Panc1 (cell line): ENCODE results near the gene SAMD14.

Source experiments
- TCF7L2 ChIP-seq: IDR thresholded peaks from 2 replicates; pipeline ENCODE4 v1.6.1; 2011; ENCODE audit warnings: mild to moderate bottlenecking, low read depth, low read length, inconsistent platforms
- TF ChIP-seq, protein P1 (sequence below): fragments of 450-650 bp; IDR thresholded peaks from 2 replicates; pipeline ENCODE4 v1.5.1; 2017; ENCODE audit warnings: mild to moderate bottlenecking
- TF ChIP-seq, protein P2 (sequence below), 2 experiments: IDR thresholded peaks; 2 replicates each; pipeline ENCODE4 v1.6.1; 2011 to 2012; ENCODE audit warnings: low read depth in 2 of 2, control low read depth in 1 of 2, low read length in 1 of 2, mild to moderate bottlenecking in 1 of 2, moderate library complexity in 1 of 2; ENCODE audit not compliant: insufficient read depth in 1 of 2

- TF ChIP-seq, protein P1, sequence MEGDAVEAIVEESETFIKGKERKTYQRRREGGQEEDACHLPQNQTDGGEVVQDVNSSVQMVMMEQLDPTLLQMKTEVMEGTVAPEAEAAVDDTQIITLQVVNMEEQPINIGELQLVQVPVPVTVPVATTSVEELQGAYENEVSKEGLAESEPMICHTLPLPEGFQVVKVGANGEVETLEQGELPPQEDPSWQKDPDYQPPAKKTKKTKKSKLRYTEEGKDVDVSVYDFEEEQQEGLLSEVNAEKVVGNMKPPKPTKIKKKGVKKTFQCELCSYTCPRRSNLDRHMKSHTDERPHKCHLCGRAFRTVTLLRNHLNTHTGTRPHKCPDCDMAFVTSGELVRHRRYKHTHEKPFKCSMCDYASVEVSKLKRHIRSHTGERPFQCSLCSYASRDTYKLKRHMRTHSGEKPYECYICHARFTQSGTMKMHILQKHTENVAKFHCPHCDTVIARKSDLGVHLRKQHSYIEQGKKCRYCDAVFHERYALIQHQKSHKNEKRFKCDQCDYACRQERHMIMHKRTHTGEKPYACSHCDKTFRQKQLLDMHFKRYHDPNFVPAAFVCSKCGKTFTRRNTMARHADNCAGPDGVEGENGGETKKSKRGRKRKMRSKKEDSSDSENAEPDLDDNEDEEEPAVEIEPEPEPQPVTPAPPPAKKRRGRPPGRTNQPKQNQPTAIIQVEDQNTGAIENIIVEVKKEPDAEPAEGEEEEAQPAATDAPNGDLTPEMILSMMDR: no peak
- TF ChIP-seq, protein P2, sequence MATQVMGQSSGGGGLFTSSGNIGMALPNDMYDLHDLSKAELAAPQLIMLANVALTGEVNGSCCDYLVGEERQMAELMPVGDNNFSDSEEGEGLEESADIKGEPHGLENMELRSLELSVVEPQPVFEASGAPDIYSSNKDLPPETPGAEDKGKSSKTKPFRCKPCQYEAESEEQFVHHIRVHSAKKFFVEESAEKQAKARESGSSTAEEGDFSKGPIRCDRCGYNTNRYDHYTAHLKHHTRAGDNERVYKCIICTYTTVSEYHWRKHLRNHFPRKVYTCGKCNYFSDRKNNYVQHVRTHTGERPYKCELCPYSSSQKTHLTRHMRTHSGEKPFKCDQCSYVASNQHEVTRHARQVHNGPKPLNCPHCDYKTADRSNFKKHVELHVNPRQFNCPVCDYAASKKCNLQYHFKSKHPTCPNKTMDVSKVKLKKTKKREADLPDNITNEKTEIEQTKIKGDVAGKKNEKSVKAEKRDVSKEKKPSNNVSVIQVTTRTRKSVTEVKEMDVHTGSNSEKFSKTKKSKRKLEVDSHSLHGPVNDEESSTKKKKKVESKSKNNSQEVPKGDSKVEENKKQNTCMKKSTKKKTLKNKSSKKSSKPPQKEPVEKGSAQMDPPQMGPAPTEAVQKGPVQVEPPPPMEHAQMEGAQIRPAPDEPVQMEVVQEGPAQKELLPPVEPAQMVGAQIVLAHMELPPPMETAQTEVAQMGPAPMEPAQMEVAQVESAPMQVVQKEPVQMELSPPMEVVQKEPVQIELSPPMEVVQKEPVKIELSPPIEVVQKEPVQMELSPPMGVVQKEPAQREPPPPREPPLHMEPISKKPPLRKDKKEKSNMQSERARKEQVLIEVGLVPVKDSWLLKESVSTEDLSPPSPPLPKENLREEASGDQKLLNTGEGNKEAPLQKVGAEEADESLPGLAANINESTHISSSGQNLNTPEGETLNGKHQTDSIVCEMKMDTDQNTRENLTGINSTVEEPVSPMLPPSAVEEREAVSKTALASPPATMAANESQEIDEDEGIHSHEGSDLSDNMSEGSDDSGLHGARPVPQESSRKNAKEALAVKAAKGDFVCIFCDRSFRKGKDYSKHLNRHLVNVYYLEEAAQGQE (IDR thresholded peaks at IDR 0.05; ENCODE audit: insufficient read depth in 1 of 2, low read depth in 2 of 2, low read length in 1 of 2): no peak
- no peak for TF ChIP-seq TCF7L2
These were observed 4.5 kb downstream of the SAMD14 start for GRCh38 chr17:50125420-50125997.
